HG03108 (cell line): ENCODE results near the gene ODAD4.
"Not testable (repeated sequence)": the region's sequence is repeated elsewhere in the genome, so short reads cannot be mapped to it uniquely, and the experiment has no call there.

ENCODE experiments used
- ATAC-seq: cut with Tn5 transposase; IDR thresholded peaks from one replicate; pipeline ENCODE4 v1.9.1; 2021; ENCODE audit warnings: moderate library complexity; ENCODE audit not compliant: unreplicated experiment

The ODAD4 gene

DNA sequence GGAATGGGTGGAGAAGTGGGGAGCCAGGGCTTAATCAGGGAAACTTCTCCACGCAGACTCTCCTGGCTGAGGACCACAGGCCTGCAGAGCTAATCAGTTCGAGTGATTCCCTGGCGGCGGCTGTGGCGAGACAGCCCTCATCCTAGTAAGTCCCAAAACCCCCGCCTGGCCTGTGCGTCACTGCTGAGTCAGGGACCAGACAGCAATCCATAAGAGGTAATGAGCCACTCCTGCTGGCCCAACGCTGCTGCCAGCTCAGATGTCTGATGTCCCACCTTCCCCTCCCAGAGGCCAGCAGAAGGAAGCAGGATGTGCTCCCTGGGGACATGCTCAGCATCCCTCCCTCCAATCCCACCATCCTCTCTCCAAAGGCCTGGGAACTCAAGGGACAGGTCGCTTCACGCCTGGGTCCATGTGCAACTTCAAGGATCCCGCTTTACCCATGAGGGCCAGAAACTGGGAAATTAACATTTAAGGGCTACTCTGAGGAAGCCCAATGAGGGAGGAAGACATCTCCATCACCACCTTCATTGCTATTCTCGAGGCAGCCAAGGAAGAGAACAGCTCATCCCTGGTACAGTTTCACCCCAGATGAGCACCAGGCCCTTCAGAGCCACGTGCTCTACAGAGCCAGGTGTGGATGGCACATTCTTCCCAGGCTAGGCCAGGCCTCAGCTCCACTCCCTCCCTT, 19.6 kb upstream of the ODAD4 start:
- no peak for ATAC-seq

DNA sequence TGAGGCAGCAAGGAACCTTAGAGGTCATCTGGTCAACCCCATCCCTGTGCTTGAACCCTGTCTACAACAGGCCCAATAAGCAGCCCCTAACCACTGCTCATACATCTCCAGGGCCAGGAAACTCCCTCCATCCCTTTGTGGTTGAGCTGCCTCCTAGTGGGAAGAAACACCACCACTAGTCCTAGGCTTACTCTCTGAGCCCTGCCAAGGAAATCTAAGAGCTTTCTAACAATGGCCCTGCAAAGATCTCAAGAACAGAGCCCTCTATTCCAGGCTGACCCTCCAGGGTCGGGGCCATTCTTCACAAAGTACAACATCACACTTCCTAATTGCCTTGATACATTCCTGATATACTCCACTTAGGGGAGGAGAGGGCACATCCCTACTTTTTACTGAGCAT, 17.5 kb upstream of the ODAD4 start:
- no peak for ATAC-seq

GRCh38 chr17:41913798-41914197, 16.6 kb upstream of the ODAD4 start:
- ATAC-seq: no peak

- ATAC-seq: no peak
These were observed 16.1 kb upstream of the ODAD4 start for GRCh38 chr17:41914358-41914766.

GRCh38 chr17:41915020-41915419, 15.4 kb upstream of the ODAD4 start:
- ATAC-seq: no peak

- ATAC-seq: no peak
These were observed 14.9 kb upstream of the ODAD4 start for GRCh38 chr17:41915566-41915965.

DNA sequence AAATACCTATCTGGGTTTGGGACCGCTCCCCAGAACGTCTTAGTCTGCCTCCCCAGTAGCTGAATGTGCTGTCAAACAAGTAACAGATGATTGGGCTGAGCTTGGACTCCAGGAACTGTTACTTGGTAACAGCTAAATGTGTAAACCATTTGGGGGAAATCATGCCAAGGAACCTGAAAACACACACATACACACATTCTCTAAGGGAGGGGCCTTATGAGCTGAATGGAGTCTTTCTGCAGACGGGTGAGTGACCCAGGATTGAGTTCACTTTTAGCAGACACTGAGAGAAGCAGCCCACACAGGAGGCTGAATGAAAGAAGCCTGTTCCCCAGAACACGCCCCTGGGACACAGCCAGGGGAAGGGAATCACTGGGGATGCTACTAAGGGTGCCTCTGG, 13.2 kb upstream of the ODAD4 start:
- ATAC-seq: no peak

DNA sequence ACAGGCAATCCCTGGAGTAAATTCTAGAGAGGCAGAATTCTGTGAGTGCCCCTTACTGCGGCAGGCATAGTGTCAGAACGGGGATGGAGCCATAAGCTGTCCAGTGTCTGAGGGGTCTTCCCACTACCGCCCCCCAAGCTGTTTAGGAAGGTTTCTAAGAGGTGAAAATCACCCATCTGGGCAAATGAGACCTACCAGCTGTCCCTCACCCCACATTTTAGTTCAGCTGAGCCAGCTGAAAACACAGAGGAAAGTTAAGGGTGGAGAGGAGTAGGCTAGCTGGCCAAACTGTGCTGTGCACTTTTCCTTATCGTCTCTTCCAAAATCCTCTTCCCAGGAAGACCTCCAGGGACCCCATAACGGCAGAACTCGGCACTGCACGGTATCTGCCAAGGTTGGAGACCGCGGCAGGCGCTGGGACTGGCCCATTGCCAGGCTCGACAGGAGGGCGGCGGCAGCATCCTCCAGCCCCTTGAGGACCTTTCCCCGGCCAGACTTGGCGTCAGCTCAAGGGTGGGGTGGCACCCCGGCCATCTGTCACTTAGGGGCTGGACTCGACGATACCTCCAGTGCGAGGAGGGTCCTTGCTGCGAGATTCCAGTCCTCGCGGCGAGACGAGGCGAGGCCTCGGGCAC, 12.6 kb upstream of the ODAD4 start:
- no peak for ATAC-seq

DNA sequence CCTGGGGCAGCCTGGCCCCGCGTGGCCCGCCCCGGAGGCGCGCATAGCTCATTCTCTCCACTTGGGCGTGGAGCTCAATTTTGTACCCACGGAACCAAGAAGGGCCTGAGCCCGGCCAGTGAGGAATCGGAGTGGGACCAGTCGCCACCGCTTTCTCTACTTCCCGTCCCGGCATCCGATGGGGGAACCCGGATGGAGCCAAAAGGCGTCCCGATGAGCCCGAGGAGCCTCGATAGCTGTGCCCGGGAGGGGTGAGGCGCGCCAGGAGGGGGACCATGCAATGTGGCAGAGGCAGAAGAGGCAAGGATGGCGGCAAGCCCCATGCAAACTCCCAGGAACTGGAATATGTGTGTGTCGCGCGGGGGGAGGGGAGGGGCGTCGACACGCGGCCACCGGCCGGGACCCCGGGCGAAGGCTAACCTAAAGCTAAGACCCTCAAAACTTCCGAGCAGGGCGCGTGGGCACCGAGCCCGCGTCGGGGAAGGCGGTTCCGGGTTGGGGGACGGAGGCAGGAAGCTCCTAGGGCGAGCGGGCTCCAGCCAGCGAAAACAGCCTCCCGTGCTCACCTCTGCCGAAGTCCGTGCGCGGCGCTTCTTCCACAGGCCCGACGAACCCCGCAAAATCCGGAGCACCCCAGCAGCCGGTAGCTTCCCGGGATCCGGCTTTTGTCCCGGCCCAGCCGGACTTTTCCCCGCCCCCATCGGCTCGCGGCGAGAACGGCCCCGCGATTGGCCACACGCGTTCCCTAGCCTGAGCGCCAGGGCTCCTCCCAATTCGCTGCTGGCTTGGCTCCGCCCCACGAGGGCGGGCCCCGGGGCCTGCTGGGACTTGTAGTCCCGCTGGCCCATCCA, 11.9 kb upstream of the ODAD4 start, which contains the start of gene ACLY:
Gene ACLY, minus strand, starts transcription at position 638 of the 851 bp plus-strand sequence. CDS start 5,078 bp downstream, outside the sequence.
- peak; percentile 97 for ATAC-seq

DNA sequence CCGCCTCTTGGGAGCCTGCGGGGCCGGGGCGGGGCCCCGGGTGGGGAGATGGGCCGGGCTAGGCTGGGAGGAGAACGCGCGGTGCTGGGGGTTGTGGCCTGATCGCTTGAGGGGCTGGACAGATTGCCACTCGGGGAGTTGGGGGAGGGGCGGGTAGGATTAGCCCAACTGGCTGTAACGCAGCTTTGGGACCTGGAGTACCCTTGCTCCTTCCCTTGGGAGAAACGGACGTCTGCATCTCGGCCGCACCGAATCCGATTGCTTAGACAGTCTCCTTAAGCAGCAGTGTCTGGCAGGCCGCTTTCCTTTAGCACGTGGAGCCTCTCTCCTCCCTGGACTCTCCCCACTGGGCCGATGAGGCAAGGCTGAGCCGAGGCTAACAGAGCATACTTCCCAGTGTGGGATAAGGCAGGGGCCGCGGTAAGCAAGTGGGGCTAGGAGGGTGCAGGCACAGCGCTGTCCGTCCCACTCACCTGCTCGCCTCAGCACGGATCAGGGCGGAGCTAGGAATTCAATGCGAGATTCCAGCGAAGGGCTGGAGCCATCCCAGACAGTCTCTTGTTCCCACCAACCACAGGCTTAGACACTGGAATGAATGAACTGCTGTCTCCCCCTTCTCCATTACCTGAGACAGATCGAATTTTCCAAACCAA, 11.1 kb upstream of the ODAD4 start:
- peak; percentile 3 for ATAC-seq

DNA sequence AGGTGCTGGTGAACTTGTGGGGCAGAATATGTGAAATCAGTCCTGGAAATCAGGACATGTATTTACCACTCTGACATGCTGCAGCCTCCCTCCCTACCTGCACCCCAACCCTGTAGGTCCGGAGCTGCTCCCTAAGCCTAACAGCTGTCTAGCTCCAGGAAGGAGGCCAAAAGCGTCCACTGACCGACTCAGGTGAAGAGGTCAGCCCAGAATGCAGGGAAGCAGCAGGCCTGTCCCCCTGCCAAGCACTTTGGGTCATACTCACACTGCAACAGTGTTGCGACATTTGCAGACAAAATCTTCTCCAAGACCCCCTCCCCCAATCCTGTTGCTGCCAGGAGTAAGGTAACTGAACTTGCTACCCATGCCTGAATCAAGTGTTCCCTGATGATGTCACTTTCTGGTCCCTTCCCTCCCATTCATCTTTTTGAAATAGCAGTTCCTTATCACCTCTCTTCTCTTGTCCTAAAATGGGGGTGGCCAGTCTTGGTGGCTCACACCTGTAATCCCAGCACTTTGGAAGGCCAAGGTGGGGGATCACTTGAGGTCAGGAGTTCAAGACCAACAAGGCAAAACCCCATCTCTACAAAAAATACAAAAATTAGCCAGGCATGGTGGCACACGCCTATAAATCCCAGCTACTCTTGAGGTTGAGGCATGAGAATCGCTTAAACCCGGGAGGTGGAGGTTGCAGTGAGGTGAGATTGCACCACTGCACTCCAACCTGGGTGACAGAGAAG, 10.4 kb upstream of the ODAD4 start:
- ATAC-seq: no peak

GRCh38 chr17:41920580-41920955, 9.8 kb upstream of the ODAD4 start:
- no peak for ATAC-seq

GRCh38 chr17:41925991-41926590, 4.3 kb upstream of the ODAD4 start:
- no peak for ATAC-seq

GRCh38 chr17:41928693-41929251, 1.6 kb upstream of the ODAD4 start:
- ATAC-seq: no peak

DNA sequence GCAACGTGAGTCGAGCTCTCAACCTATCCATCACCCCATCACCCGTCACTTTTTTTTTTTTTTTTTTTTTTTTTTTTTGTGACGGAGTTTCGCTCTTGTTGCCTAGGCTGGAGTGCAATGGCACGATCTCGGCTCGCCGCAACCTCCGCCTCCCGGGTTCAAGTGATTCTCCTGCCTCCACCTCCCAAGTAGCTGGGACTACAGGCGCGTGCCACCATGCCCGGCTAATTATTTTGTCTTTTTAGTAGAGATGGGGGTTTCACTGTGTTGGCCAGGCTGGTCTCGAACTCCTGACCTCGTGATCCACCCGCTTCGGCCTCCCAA, 378 bp downstream of the ODAD4 start:
- not testable (repeated sequence) for ATAC-seq

DNA sequence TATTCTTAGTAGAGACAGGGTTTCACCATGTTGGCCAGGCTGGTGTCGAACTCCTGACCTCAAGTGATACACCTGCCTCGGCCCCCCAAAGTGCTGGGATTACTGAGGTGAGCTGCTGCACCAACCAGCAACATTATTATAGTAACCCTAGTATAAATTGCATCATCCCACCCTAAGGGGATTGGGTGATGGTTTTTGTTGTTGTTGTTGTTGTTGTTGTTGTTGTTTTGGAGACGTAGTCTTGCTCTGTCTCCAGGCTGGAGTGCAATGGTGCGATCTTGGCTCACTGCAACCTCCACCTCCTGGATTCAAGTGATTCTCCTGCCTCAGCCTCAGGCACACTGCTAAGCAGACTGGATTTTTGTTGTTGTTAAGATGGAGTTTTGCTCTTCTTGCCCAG, 1.3 kb downstream of the ODAD4 start:
- not testable (repeated sequence) for ATAC-seq

GRCh38 chr17:41932816-41933389, 2.5 kb downstream of the ODAD4 start:
- ATAC-seq: no peak

- no peak for ATAC-seq
These were observed 5.2 kb downstream of the ODAD4 start for GRCh38 chr17:41935641-41936040.
